ENCODE data around the gene KIF26B.

GRCh38 chr1:245611251-245611650, 456.5 kb downstream of the KIF26B start:
- no peak for TF ChIP-seq CTCF (IDR thresholded peaks at IDR 0.05)
- no peak for TF ChIP-seq POLR2A (IDR thresholded peaks at IDR 0.05)

Data from body of pancreas (tissue), 4 donors.